ENCODE data around the gene C11orf86.
A peak's percentile ranks its signal among the peaks of the same experiment; 100 is the strongest.
"Not testable (repeated sequence)": the region's sequence is repeated elsewhere in the genome, so short reads cannot be mapped to it uniquely, and the experiment has no call there.

The C11orf86 gene

GRCh38 chr11:66974724-66975404, at the start of gene C11orf86:
TSS of gene C11orf86 (plus strand) at chr11:66975304. CDS start at chr11:66975363, 59 bp downstream.
- DNase-seq (ENCODE audit: low read depth in 2 of 3, low spot score in 2 of 3), result no peak

GRCh38 chr11:66929753-66930152, 45.4 kb upstream of the C11orf86 start:
- DNase-seq (ENCODE audit: low read depth in 2 of 3, low spot score in 2 of 3), result no peak

GRCh38 chr11:66932543-66932942, 42.6 kb upstream of the C11orf86 start:
- no peak for DNase-seq (ENCODE audit: low read depth in 2 of 3, low spot score in 2 of 3)

GRCh38 chr11:66933531-66933930, 41.6 kb upstream of the C11orf86 start:
- no peak for DNase-seq (ENCODE audit: low read depth in 2 of 3, low spot score in 2 of 3)

- no peak for DNase-seq (ENCODE audit: low read depth in 2 of 3, low spot score in 2 of 3)
These were observed 39.9 kb upstream of the C11orf86 start for GRCh38 chr11:66934950-66935779.

GRCh38 chr11:66936311-66936711, 38.8 kb upstream of the C11orf86 start:
- no peak for DNase-seq (ENCODE audit: low read depth in 2 of 3, low spot score in 2 of 3)

- DNase-seq (ENCODE audit: low read depth in 2 of 3, low spot score in 2 of 3), result no peak
These were observed 37.8 kb upstream of the C11orf86 start for GRCh38 chr11:66937193-66937733.

- DNase-seq (ENCODE audit: low read depth in 2 of 3, low spot score in 2 of 3), result no peak
These were observed 36.4 kb upstream of the C11orf86 start for GRCh38 chr11:66938582-66939135.

GRCh38 chr11:66950112-66950535, 25.0 kb upstream of the C11orf86 start:
- DNase-seq (ENCODE audit: low read depth in 2 of 3, low spot score in 2 of 3), result no peak

GRCh38 chr11:66951135-66951534, 24.0 kb upstream of the C11orf86 start:
- DNase-seq (ENCODE audit: low read depth in 2 of 3, low spot score in 2 of 3), result no peak

- DNase-seq (ENCODE audit: low read depth in 2 of 3, low spot score in 2 of 3), result no peak
These were observed 23.2 kb upstream of the C11orf86 start for GRCh38 chr11:66951927-66952337.

GRCh38 chr11:66953081-66953833, 21.8 kb upstream of the C11orf86 start:
- DNase-seq (ENCODE audit: low read depth in 2 of 3, low spot score in 2 of 3), result no peak

GRCh38 chr11:66956689-66957290, 18.3 kb upstream of the C11orf86 start:
- DNase-seq (ENCODE audit: low read depth in 2 of 3, low spot score in 2 of 3), result no peak

- no peak for DNase-seq (ENCODE audit: low read depth in 2 of 3, low spot score in 2 of 3)
These were observed 17.2 kb upstream of the C11orf86 start for GRCh38 chr11:66957971-66958231.

- peak; percentile 82 to 96 (median 87) for DNase-seq (ENCODE audit: low read depth in 2 of 3, low spot score in 2 of 3)
These were observed 16.7 kb upstream of the C11orf86 start, which contains the start of gene PC for GRCh38 chr11:66958232-66958955. TSS of gene PC (minus strand) at chr11:66958383. CDS start at chr11:66872159, 86,224 bp downstream.

- DNase-seq (ENCODE audit: low read depth in 2 of 3, low spot score in 2 of 3), result no peak
These were observed 16.2 kb upstream of the C11orf86 start for GRCh38 chr11:66958956-66959274.

- not testable (repeated sequence) for DNase-seq (ENCODE audit: low read depth in 2 of 3, low spot score in 2 of 3)
These were observed 13.4 kb upstream of the C11orf86 start for GRCh38 chr11:66961691-66962213.

- DNase-seq (ENCODE audit: low read depth in 2 of 3, low spot score in 2 of 3), result no peak
These were observed 12.9 kb upstream of the C11orf86 start for GRCh38 chr11:66962247-66962646.

- no peak for DNase-seq (ENCODE audit: low read depth in 2 of 3, low spot score in 2 of 3)
These were observed 12.3 kb upstream of the C11orf86 start for GRCh38 chr11:66962801-66963200.

- no peak for DNase-seq (ENCODE audit: low read depth in 2 of 3, low spot score in 2 of 3)
These were observed 10.6 kb upstream of the C11orf86 start for GRCh38 chr11:66964495-66964894.
